ENCODE measurements around the gene GPC6. TPM values are rescaled to one million over a fixed set of nuclear protein-coding genes. Genes with fewer than 3 reads are reported as not detected.

GPC6 gene
- total and polyA plus RNA-seq, 9 of the 15 experiments (the other 6 are each of a cell fraction or from before 2014, with no cell fraction given): under 0.01 to 0.20 (median 0.01) TPM; not detected in 4

- TF ChIP-seq BCLAF1 (IDR thresholded peaks at IDR 0.05; ENCODE audit: borderline replicate concordance in 1 of 2, control insufficient read depth in 1 of 2, low read depth in 2 of 2, low read length in 1 of 2) (no peak), NCOR1 (IDR thresholded peaks at IDR 0.05) (no peak), FOXK1 (CRISPR knock-in tag; IDR thresholded peaks at IDR 0.05; ENCODE audit: borderline replicate concordance) (no peak)
Observed at GRCh38 chr13:93446238-93446637, 219.6 kb downstream of the GPC6 start (continued).

- H3K4me1 ChIP-seq (replicated peaks in 1 of 2; ENCODE audit: control insufficient read depth in 2 of 2, insufficient read depth in 2 of 2, low read length in 2 of 2): no peaks in the 10 kb centered on the region
- H3K36me3 ChIP-seq (ENCODE audit: control insufficient read depth, insufficient read depth, low read length): no peaks in the 10 kb centered on the region
- no peaks in the 10 kb centered on the region for H4K20me1 ChIP-seq (replicated peaks; ENCODE audit: control insufficient read depth, insufficient read depth, low read length)
- intact Hi-C loops (cut with micrococcal nuclease): no loop called here
- in situ Hi-C loops (cut with MboI): no loop called here
- no peaks in the 10 kb centered on the region for H3K9me1 ChIP-seq (ENCODE audit: control insufficient read depth, insufficient read depth, low read length)
- H3K4me3 ChIP-seq: no peak overlapping the region
- no peak overlapping the region for H3K9ac ChIP-seq (ENCODE audit: insufficient read depth in 1 of 2, low read depth in 2 of 2, low read length in 2 of 2)
- no peak overlapping the region for H3K27ac ChIP-seq (ENCODE audit: extremely low read depth, low read depth, low read length)
- FAIRE-seq: no peak
- DNase-seq (ENCODE audit: extremely low read depth in 1 of 4, low spot score in 3 of 4): no peak
- H3K9me3 ChIP-seq (replicated peaks; ENCODE audit: control insufficient read depth, insufficient read depth, low read depth, low read length): no peaks in the 10 kb centered on the region
- no TSS peak for BruUV-seq (replicated peaks)
- H3K27me3 ChIP-seq (ENCODE audit: control insufficient read depth in 2 of 2, insufficient read depth in 2 of 2, low read length in 2 of 2): no peaks in the 10 kb centered on the region
- H2AFZ ChIP-seq (ENCODE audit: low read depth, low read length): no peak overlapping the region
- TF ChIP-seq CBFA2T2 (conservative IDR thresholded peaks at IDR 0.05): no peak
- ChIA-PET POLR2A (no interaction called here), CTCF (ENCODE audit: low intra/inter-chr PET ratio) (no interaction called here)
- no peak for ATAC-seq
- H3K79me2 ChIP-seq (ENCODE audit: control insufficient read depth, insufficient read depth, low read length): no peaks in the 10 kb centered on the region
- no peak overlapping the region for H3K4me2 ChIP-seq (ENCODE audit: insufficient read depth, low read length)
Observed at GRCh38 chr13:93450191-93450621, 223.6 kb downstream of the GPC6 start.
